ENCODE measurements around the gene DNAJC1.

The DNAJC1 gene

GRCh38 chr10:21989453-21990154 is 13.9 kb downstream of the DNAJC1 start:
- TF ChIP-seq GLIS1 (tag by site-specific recombination; IDR thresholded peaks at IDR 0.05) (no peak), ZBTB48 (tag by site-specific recombination; IDR thresholded peaks at IDR 0.05) (peak; percentile 70), ZNF600 (tag by site-specific recombination; IDR thresholded peaks at IDR 0.05) (0 out of 2 replicates have a peak, but pooled peaks have one; percentile 35), ZNF112 (tag by site-specific recombination; IDR thresholded peaks at IDR 0.05) (no peak), ZNF621 (tag by site-specific recombination; IDR thresholded peaks at IDR 0.05) (no peak), ZNF654 (tag by site-specific recombination; IDR thresholded peaks at IDR 0.05; ENCODE audit: low read depth) (peak; percentile 69), ZNF23 (tag by site-specific recombination; IDR thresholded peaks at IDR 0.05; ENCODE audit: borderline replicate concordance) (no peak), PRDM1 (tag by site-specific recombination; IDR thresholded peaks at IDR 0.05) (peak; percentile 87), ZNF670 (tag by site-specific recombination; IDR thresholded peaks at IDR 0.05; ENCODE audit: low read depth) (no peak), CTCF (tag by site-specific recombination; IDR thresholded peaks at IDR 0.05) (peak; percentile 57; the same call in 1 of the 2 replicates), ZNF660 (tag by site-specific recombination; IDR thresholded peaks at IDR 0.05) (peak; percentile 33; the same call in 1 of the 2 replicates), ZNF561 (tag by site-specific recombination; IDR thresholded peaks at IDR 0.05; ENCODE audit: borderline replicate concordance) (no peak), ZNF76 (tag by site-specific recombination; IDR thresholded peaks at IDR 0.05; ENCODE audit: borderline replicate concordance, low read depth) (no peak)
- no peak overlapping the region for H3K4me3 ChIP-seq (ENCODE audit: low read depth, low read length)
- no peaks in the 10 kb centered on the region for H3K36me3 ChIP-seq (ENCODE audit: control insufficient read depth in 2 of 2, insufficient read depth in 1 of 2, low read length in 2 of 2)
- no peak overlapping the region for H3K27ac ChIP-seq (ENCODE audit: extremely low read depth, low read depth, low read length)
- CTCF ChIA-PET, result interaction anchor here (0.5 to 1.1 kb wide), 4 partner anchors 327 to 1017 kb away, joined by 3 to 4 read pairs (median 4); partner anchors contain the start of gene COMMD3
- H3K9me3 ChIP-seq (ENCODE audit: control insufficient read depth, insufficient read depth, low read depth, low read length), result no peaks in the 10 kb centered on the region
- no peaks in the 10 kb centered on the region for H3K4me1 ChIP-seq (ENCODE audit: control insufficient read depth, insufficient read depth, low read length)
- POLR2A ChIA-PET, result no interaction called here

- H3K4me3 ChIP-seq (ENCODE audit: low read depth, low read length), result no peak overlapping the region
- H3K27ac ChIP-seq (ENCODE audit: extremely low read depth, low read depth, low read length), result no peak overlapping the region
- POLR2A ChIA-PET, result no interaction called here
- H3K9me3 ChIP-seq (ENCODE audit: control insufficient read depth, insufficient read depth, low read depth, low read length), result no peaks in the 10 kb centered on the region
- no peaks in the 10 kb centered on the region for H3K36me3 ChIP-seq (ENCODE audit: control insufficient read depth in 2 of 2, insufficient read depth in 1 of 2, low read length in 2 of 2)
- CTCF ChIA-PET, result interaction anchor here (1.7 kb wide), 1 partner anchor 33 kb away, joined by 4 read pairs; no protein-coding TSS in a partner anchor
- H3K4me1 ChIP-seq (ENCODE audit: control insufficient read depth, insufficient read depth, low read length), result no peaks in the 10 kb centered on the region
- TF ChIP-seq ZNF132 (tag by site-specific recombination; IDR thresholded peaks at IDR 0.05; ENCODE audit: borderline replicate concordance), result no peak
- no peak for TF ChIP-seq SALL2 (tag by site-specific recombination; IDR thresholded peaks at IDR 0.05; ENCODE audit: borderline replicate concordance)
- no peak for TF ChIP-seq SP2 (tag by site-specific recombination; IDR thresholded peaks at IDR 0.05)
- TF ChIP-seq ZNF518A (tag by site-specific recombination; conservative IDR thresholded peaks at IDR 0.05; ENCODE audit: low read depth), result no peak
- TF ChIP-seq ZNF24 (tag by site-specific recombination; IDR thresholded peaks at IDR 0.05), result no peak
- TF ChIP-seq ZNF777 (tag by site-specific recombination; IDR thresholded peaks at IDR 0.05; ENCODE audit: borderline replicate concordance), result no peak
- TF ChIP-seq TRIM28 (IDR thresholded peaks at IDR 0.05; ENCODE audit: borderline replicate concordance, low read length), result no peak
- TF ChIP-seq ZNF692 (tag by site-specific recombination; IDR thresholded peaks at IDR 0.05), result no peak
- TF ChIP-seq ZNF558 (tag by site-specific recombination; IDR thresholded peaks at IDR 0.05), result no peak
- no peak for TF ChIP-seq ZNF114 (tag by site-specific recombination; IDR thresholded peaks at IDR 0.05)
- no peak for TF ChIP-seq OSR2 (tag by site-specific recombination; IDR thresholded peaks at IDR 0.05)
- no peak for TF ChIP-seq BCL11B (tag by site-specific recombination; IDR thresholded peaks at IDR 0.05; ENCODE audit: low read depth)
- no peak for TF ChIP-seq ZNF214 (tag by site-specific recombination; IDR thresholded peaks at IDR 0.05; ENCODE audit: borderline replicate concordance)
- no peak for TF ChIP-seq ZNF426 (tag by site-specific recombination; IDR thresholded peaks at IDR 0.05)
- no peak for TF ChIP-seq REPIN1 (tag by site-specific recombination; IDR thresholded peaks at IDR 0.05; ENCODE audit: low read depth)
- TF ChIP-seq GFI1B (tag by site-specific recombination; IDR thresholded peaks at IDR 0.05), result no peak
Observed at GRCh38 chr10:21985541-21985940, 18.0 kb downstream of the DNAJC1 start.
